DOHH2 (cell line): ENCODE measurements around the gene GUK1.

Source experiments
- H3F3A ChIP-seq: fragments of 200-600 bp; sonication (generic), shearing (Covaris generic); 2 replicates; pipeline ENCODE4 v1.6.0; 2016; ENCODE audit warnings: antibody characterized with exemption, mild to moderate bottlenecking; ENCODE audit not compliant: control insufficient read depth, insufficient read depth
- H3K27ac ChIP-seq: fragments of 200-600 bp; sonication (generic); 2 replicates; pipeline ENCODE4 v1.5.1; 2014; ENCODE audit warnings: low read depth, mild to moderate bottlenecking, low read length, moderate library complexity
- H3K27me3 ChIP-seq: fragments of 200-600 bp; sonication (generic); 2 replicates; pipeline ENCODE4 v1.6.1; 2014; ENCODE audit warnings: mild to moderate bottlenecking, low read length, mixed read lengths; ENCODE audit not compliant: control insufficient read depth
- H3K36me3 ChIP-seq: fragments of 200-600 bp; sonication (generic); 2 replicates; pipeline ENCODE4 v1.6.1; 2014; ENCODE audit warnings: mild to moderate bottlenecking, low read length, moderate library complexity, mixed read lengths; ENCODE audit not compliant: control insufficient read depth
- H3K4me1 ChIP-seq: fragments of 200-600 bp; sonication (generic); 2 replicates; pipeline ENCODE4 v1.6.1; 2014; ENCODE audit warnings: mild to moderate bottlenecking, low read length, mixed read lengths; ENCODE audit not compliant: control insufficient read depth
- H3K4me2 ChIP-seq: fragments of 200-600 bp; sonication (generic); 2 replicates; pipeline ENCODE4 v1.6.0; 2014; ENCODE audit warnings: mild to moderate bottlenecking, low read length, moderate library complexity
- H3K4me3 ChIP-seq: fragments of 200-600 bp; sonication (generic); 2 replicates; pipeline ENCODE4 v1.5.1; 2014; ENCODE audit warnings: mild to moderate bottlenecking, low read length, mixed read lengths
- H3K79me2 ChIP-seq: fragments of 200-600 bp; sonication (generic); 2 replicates; pipeline ENCODE4 v1.6.1; 2014; ENCODE audit warnings: mild to moderate bottlenecking, low read length, mixed read lengths; ENCODE audit not compliant: control insufficient read depth
- H3K9me2 ChIP-seq: fragments of 200-600 bp; sonication (generic); replicated peaks from 2 replicates; pipeline ENCODE4 v1.6.1; 2014; ENCODE audit warnings: mild to moderate bottlenecking, low read length, mixed read lengths; ENCODE audit not compliant: control insufficient read depth
- H3K9me3 ChIP-seq: fragments of 200-600 bp; sonication (generic); 2 replicates; pipeline ENCODE4 v1.6.1; 2014; ENCODE audit warnings: antibody characterized with exemption, low read length, mixed read lengths; ENCODE audit not compliant: control insufficient read depth, insufficient read depth
- H4K20me1 ChIP-seq: fragments of 200-600 bp; sonication (generic); 2 replicates; pipeline ENCODE4 v1.6.0; 2014; ENCODE audit warnings: low read depth, mild to moderate bottlenecking, antibody characterized with exemption, low read length, moderate library complexity; ENCODE audit not compliant: control insufficient read depth, insufficient read depth
- EZH2phosphoT487 ChIP-seq: fragments of 200-600 bp; sonication (generic); IDR thresholded peaks from 2 replicates; pipeline ENCODE4 v1.6.1; 2017; ENCODE audit warnings: borderline replicate concordance, mild to moderate bottlenecking, antibody characterized with exemption, low read length, moderate library complexity, mixed read lengths
- TF ChIP-seq, protein P1 (sequence below): fragments of 200-600 bp; sonication (generic); IDR thresholded peaks from one replicate; pipeline ENCODE4 v1.5.1; 2014; ENCODE audit warnings: antibody characterized with exemption, mild to moderate bottlenecking, low read depth, low read length; ENCODE audit not compliant: poor library complexity, severe bottlenecking

Gene GUK1

DNA sequence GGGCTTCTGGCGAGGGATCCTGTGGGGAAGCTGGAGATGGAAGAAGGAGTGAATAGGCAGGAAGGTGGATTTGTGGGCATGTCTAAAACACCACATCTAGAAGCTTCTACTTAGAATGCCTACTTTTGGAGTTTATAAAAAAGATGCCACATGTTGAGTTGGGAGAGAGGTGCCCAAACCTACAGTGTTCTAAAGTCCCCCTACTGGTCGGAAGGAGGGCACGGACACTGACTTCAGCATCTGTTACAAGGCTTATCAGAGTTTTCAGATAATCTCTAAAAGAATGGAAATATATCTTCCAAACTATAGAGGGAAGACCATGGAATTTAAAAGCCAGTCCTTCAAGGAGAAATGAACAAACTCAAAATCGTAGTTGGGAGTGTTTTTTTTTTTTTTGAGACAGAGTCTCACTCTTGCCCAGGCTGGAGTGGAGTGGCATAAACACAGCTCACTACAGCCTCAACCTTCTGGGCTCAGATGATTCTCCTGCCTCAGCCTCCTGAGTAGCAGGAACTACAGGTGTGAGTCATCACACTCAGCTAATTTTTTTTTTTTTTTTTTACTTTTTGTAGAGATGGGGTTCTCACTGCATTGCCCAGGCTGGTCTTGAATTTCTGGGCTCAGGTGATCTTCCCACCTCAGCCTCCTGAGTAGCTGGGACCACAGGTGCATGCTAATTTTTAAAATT is 40.3 kb downstream of the GUK1 start:
- Histone ChIP-seq H3K4me1 (no peaks in the 10 kb centered on the region), H3K9me2 (no peaks in the 10 kb centered on the region), H3K9me3 (no peaks in the 10 kb centered on the region), H3K27me3 (no peaks in the 10 kb centered on the region), H4K20me1 (no peaks in the 10 kb centered on the region), H3K27ac (no peak overlapping the region), H3K79me2 (no peaks in the 10 kb centered on the region), H3K4me2 (no peak overlapping the region), H3K36me3 (no peaks in the 10 kb centered on the region; the same call in 1 of the 2 replicates), H3K4me3 (no peak overlapping the region), H3F3A (no peaks in the 10 kb centered on the region)
- TF ChIP-seq, protein P1, sequence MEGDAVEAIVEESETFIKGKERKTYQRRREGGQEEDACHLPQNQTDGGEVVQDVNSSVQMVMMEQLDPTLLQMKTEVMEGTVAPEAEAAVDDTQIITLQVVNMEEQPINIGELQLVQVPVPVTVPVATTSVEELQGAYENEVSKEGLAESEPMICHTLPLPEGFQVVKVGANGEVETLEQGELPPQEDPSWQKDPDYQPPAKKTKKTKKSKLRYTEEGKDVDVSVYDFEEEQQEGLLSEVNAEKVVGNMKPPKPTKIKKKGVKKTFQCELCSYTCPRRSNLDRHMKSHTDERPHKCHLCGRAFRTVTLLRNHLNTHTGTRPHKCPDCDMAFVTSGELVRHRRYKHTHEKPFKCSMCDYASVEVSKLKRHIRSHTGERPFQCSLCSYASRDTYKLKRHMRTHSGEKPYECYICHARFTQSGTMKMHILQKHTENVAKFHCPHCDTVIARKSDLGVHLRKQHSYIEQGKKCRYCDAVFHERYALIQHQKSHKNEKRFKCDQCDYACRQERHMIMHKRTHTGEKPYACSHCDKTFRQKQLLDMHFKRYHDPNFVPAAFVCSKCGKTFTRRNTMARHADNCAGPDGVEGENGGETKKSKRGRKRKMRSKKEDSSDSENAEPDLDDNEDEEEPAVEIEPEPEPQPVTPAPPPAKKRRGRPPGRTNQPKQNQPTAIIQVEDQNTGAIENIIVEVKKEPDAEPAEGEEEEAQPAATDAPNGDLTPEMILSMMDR: peak; percentile 44
- TF ChIP-seq EZH2phosphoT487: no peak

DNA sequence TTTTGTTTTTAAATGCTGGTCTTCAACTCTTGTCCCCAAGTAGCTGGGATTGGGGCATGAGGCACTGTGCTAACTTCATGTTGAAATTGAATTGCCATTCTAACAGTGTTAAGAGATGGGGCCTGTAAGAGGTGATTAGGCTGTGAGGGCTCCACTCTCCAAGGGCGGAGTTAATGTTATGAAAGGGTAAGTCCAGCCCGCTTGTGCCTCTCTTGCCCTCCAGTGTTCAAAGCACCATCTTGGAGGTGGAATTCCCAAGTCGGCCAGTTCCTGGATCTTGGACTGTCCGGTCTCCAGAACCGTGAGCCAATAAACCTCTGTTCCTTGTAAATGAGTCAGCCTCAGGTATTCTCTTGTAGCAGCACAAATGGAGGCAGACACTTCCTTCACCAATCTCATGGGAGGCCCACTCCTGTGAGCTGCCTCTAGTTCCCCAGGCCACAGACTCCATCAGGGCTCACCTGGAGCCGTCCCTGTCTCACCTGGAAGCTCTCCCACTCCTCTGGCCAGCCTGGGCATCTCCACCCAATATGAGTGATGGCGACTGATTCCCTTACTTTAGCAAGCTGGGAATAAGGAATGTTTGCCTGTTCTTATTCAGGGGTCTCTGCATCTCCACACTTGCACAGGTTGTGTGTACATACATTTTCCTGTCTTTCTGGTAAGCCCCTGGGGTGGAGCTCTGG is 41.0 kb downstream of the GUK1 start:
- no peak for TF ChIP-seq EZH2phosphoT487
- Histone ChIP-seq H3K79me2 (no peaks in the 10 kb centered on the region), H4K20me1 (no peaks in the 10 kb centered on the region)

DNA sequence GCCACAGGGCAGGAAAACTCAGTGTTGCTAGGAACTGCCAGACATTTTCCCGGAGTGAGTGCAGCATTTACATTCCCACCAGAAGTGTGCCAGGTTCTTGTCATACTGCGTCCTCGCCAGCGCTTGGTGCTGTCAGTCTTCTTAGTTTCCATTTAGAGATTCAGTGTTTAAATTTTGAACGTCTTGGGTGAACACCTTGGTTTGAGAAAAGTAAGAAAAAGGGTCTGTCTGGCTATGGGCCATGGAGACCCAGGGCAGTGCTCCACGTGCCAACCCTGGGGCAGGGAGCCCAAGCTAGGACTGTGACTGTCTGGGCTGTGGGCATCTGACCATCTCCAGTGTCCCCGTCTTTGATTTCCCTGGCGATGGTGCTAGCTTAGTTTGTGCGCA is 41.6 kb downstream of the GUK1 start:
- Histone ChIP-seq H3F3A (no peaks in the 10 kb centered on the region), H3K27ac (no peak overlapping the region), H3K27me3 (no peaks in the 10 kb centered on the region), H3K79me2 (no peaks in the 10 kb centered on the region), H3K4me1 (no peaks in the 10 kb centered on the region), H3K9me2 (no peaks in the 10 kb centered on the region), H3K36me3 (no peaks in the 10 kb centered on the region), H4K20me1 (no peaks in the 10 kb centered on the region), H3K4me3 (no peak overlapping the region), H3K4me2 (no peak overlapping the region), H3K9me3 (no peaks in the 10 kb centered on the region)
- TF ChIP-seq, protein P1: no peak
- TF ChIP-seq EZH2phosphoT487: no peak

More for the DNA sequence above, 41.0 kb downstream of the GUK1 start:
- Histone ChIP-seq H3K9me3 (no peaks in the 10 kb centered on the region), H3K4me2 (no peak overlapping the region), H3K27me3 (no peaks in the 10 kb centered on the region), H3K27ac (no peak overlapping the region), H3K4me1 (no peaks in the 10 kb centered on the region), H3K36me3 (no peaks in the 10 kb centered on the region), H3K4me3 (no peak overlapping the region), H3F3A (no peaks in the 10 kb centered on the region), H3K9me2 (no peaks in the 10 kb centered on the region)
